ENCODE data around the gene KIAA1217.

Gene KIAA1217

GRCh38 chr10:24488631-24489030 lies 279.7 kb downstream of the KIAA1217 start:
- no peak overlapping the region for H3K27ac ChIP-seq

GRCh38 chr10:24493165-24493564 lies 284.2 kb downstream of the KIAA1217 start:
- Histone ChIP-seq H3K36me3 (peaks cover 0 to 8% (median 0%) of the 10 kb centered on the region in 3 donors), H3K4me3 (no peak overlapping the region), H3K4me1 (peaks cover 0 to 4% (median 0%) of the 10 kb centered on the region in 4 donors), H3K9me3 (no peaks in the 10 kb centered on the region), H3K27me3 (no peaks in the 10 kb centered on the region), H3K27ac (no peak overlapping the region)
- TF ChIP-seq CTCF (IDR thresholded peaks at IDR 0.05) = no peak
- intact Hi-C loops (cut with DNase I; ENCODE audit: low total_unique reads) = no loop called here
- DNase-seq = no peak

More at GRCh38 chr10:24488631-24489030, 279.7 kb downstream of the KIAA1217 start:
- Histone ChIP-seq H3K4me3 (no peak overlapping the region), H3K9me3 (no peaks in the 10 kb centered on the region), H3K4me1 (peaks cover 0 to 6% (median 0%) of the 10 kb centered on the region in 4 donors), H3K36me3 (peaks cover 0 to 3% (median 0%) of the 10 kb centered on the region in 3 donors), H3K27me3 (no peaks in the 10 kb centered on the region)
- no peak for TF ChIP-seq CTCF (IDR thresholded peaks at IDR 0.05)
- intact Hi-C loops (cut with DNase I; ENCODE audit: low total_unique reads) = no loop called here
- DNase-seq = no peak

GRCh38 chr10:24494236-24494635 lies 285.3 kb downstream of the KIAA1217 start:
- DNase-seq = no peak
- Histone ChIP-seq H3K9me3 (no peaks in the 10 kb centered on the region), H3K4me3 (no peak overlapping the region), H3K4me1 (peaks cover 0 to 4% (median 0%) of the 10 kb centered on the region in 4 donors), H3K27me3 (no peaks in the 10 kb centered on the region), H3K36me3 (peaks cover 0 to 8% (median 0%) of the 10 kb centered on the region in 3 donors), H3K27ac (no peak overlapping the region)
- intact Hi-C loops (cut with DNase I; ENCODE audit: low total_unique reads) = no loop called here
- no peak for TF ChIP-seq CTCF (IDR thresholded peaks at IDR 0.05)

- intact Hi-C loops (cut with DNase I; ENCODE audit: low total_unique reads) = no loop called here
- DNase-seq = no peak
- TF ChIP-seq CTCF (IDR thresholded peaks at IDR 0.05) = no peak
- Histone ChIP-seq H3K4me1 (peaks cover 0 to 4% (median 0%) of the 10 kb centered on the region in 4 donors), H3K4me3 (no peak overlapping the region), H3K9me3 (no peaks in the 10 kb centered on the region), H3K27ac (no peak overlapping the region), H3K27me3 (no peaks in the 10 kb centered on the region), H3K36me3 (peaks cover 0 to 8% (median 0%) of the 10 kb centered on the region in 3 donors)
Measured at GRCh38 chr10:24494777-24495176, 285.8 kb downstream of the KIAA1217 start.

GRCh38 chr10:24495666-24496460 lies 286.9 kb downstream of the KIAA1217 start:
- DNase-seq = no peak
- TF ChIP-seq CTCF (IDR thresholded peaks at IDR 0.05) = no peak
- Histone ChIP-seq H3K36me3 (peaks cover 0 to 8% (median 0%) of the 10 kb centered on the region in 3 donors), H3K27me3 (no peaks in the 10 kb centered on the region), H3K27ac (no peak overlapping the region), H3K4me3 (no peak overlapping the region), H3K4me1 (peaks cover 0 to 4% (median 0%) of the 10 kb centered on the region in 4 donors), H3K9me3 (no peaks in the 10 kb centered on the region)
- intact Hi-C loops (cut with DNase I; ENCODE audit: low total_unique reads) = no loop called here

All from tibial artery (tissue), 4 donors.